CD14-positive monocyte (primary cell): ENCODE data around the gene SOWAHC. TPM values are rescaled to one million over a fixed set of nuclear protein-coding genes. Genes with fewer than 3 reads are reported as not detected.
A peak's percentile ranks its signal among the peaks of the same experiment; 100 is the strongest.

Experiments
- DNase-seq, 3 donors: peaks; one replicate each; pipeline ENCODE4 v3.0.0-alpha.2; 2011 to 2022
- H2AFZ ChIP-seq: 2 replicates; pipeline ENCODE4 v1.6.0; 2012; ENCODE audit warnings: mild to moderate bottlenecking, low read depth, low read length, inconsistent platforms; ENCODE audit not compliant: insufficient read depth, poor library complexity, severe bottlenecking
- H3K27ac ChIP-seq, 2 donors: 1 replicate in 1 of 2; 2 replicates in 1 of 2; pipeline ENCODE4 v1.5.1; 2012 to 2013; ENCODE audit warnings: low read length in 2 of 2, control low read depth in 1 of 2, inconsistent platforms in 1 of 2, low read depth in 1 of 2, mild to moderate bottlenecking in 1 of 2
- H3K27me3 ChIP-seq, 2 donors: one replicate each; pipeline versions ENCODE4 v1.6.0 to v1.6.1; 2011 to 2013; ENCODE audit warnings: low read length in 2 of 2; ENCODE audit not compliant: control insufficient read depth in 2 of 2, insufficient read depth in 2 of 2
- H3K36me3 ChIP-seq, 2 donors: replicated peaks in 1 of 2; 1 replicate in 1 of 2; 2 replicates in 1 of 2; pipeline versions ENCODE4 v1.5.1 to v1.6.1; 2012 to 2013; ENCODE audit warnings: low read length in 2 of 2, control low read depth in 1 of 2, inconsistent platforms in 1 of 2, mild to moderate bottlenecking in 1 of 2; ENCODE audit not compliant: insufficient read depth in 2 of 2, control insufficient read depth in 1 of 2
- H3K4me1 ChIP-seq, 2 donors: 1 replicate in 1 of 2; 2 replicates in 1 of 2; pipeline versions ENCODE4 v1.5.1 to v1.6.1; 2012 to 2013; ENCODE audit warnings: low read length in 2 of 2, control low read depth in 1 of 2, inconsistent platforms in 1 of 2, mild to moderate bottlenecking in 1 of 2, moderate library complexity in 1 of 2; ENCODE audit not compliant: insufficient read depth in 2 of 2, control insufficient read depth in 1 of 2
- H3K4me2 ChIP-seq: replicated peaks from 2 replicates; pipeline ENCODE3; 2012; ENCODE audit warnings: low read length, moderate library complexity, mild to moderate bottlenecking; ENCODE audit not compliant: poor library complexity, severe bottlenecking; ENCODE audit errors: extremely low read depth
- H3K4me3 ChIP-seq, 3 experiments: fragments of 200-600 bp in 1 of 3; sonication (generic) in 1 of 3; replicated peaks in 1 of 3; 1 replicate in 2 of 3; 2 replicates in 1 of 3; pipeline ENCODE4 v1.5.1; 2011 to 2013; ENCODE audit warnings: low read length in 3 of 3, mild to moderate bottlenecking in 3 of 3, control low read depth in 2 of 3, low read depth in 2 of 3, inconsistent platforms in 1 of 3, moderate library complexity in 1 of 3
- H3K79me2 ChIP-seq: 2 replicates; pipeline ENCODE4 v1.6.0; 2012; ENCODE audit warnings: mild to moderate bottlenecking, control low read depth, inconsistent platforms, low read length, moderate library complexity; ENCODE audit not compliant: insufficient read depth
- H3K9ac ChIP-seq: 2 replicates; pipeline ENCODE4 v1.6.0; 2017; ENCODE audit warnings: low read length, mild to moderate bottlenecking; ENCODE audit not compliant: insufficient read depth, poor library complexity, severe bottlenecking
- H3K9me3 ChIP-seq, 2 donors: replicated peaks in 1 of 2; 1 replicate in 1 of 2; 2 replicates in 1 of 2; pipeline versions ENCODE4 v1.5.1 to v1.6.1; 2012 to 2013; ENCODE audit warnings: low read length in 2 of 2, control low read depth in 1 of 2; ENCODE audit not compliant: control insufficient read depth in 1 of 2, insufficient read depth in 1 of 2
- H4K20me1 ChIP-seq: 2 replicates; pipeline ENCODE4 v1.6.0; 2012; ENCODE audit warnings: mild to moderate bottlenecking, low read length, control low read depth, moderate library complexity; ENCODE audit not compliant: insufficient read depth
- H3K27ac Mint-ChIP-seq, 7 donors: one replicate each; pipeline ENCODE4 v1.8.0; 2020; ENCODE audit warnings: mild to moderate bottlenecking in 7 of 7, mixed read lengths in 7 of 7, moderate library complexity in 6 of 7, inconsistent platforms in 2 of 7
- H3K27me3 Mint-ChIP-seq, 3 donors: one replicate each; pipeline ENCODE4 v1.8.0; 2021 to 2022; ENCODE audit warnings: low read depth in 3 of 3, mild to moderate bottlenecking in 3 of 3, mixed read lengths in 3 of 3, moderate library complexity in 3 of 3, inconsistent platforms in 1 of 3
- H3K36me3 Mint-ChIP-seq, 2 donors: one replicate each; pipeline ENCODE4 v1.8.0; 2020; ENCODE audit warnings: mixed read lengths in 2 of 2, inconsistent platforms in 1 of 2, mild to moderate bottlenecking in 1 of 2
- H3K4me1 Mint-ChIP-seq: one replicate; pipeline ENCODE4 v1.8.0; 2020; ENCODE audit warnings: mild to moderate bottlenecking, mixed read lengths
- H3K4me3 Mint-ChIP-seq, 2 donors: one replicate each; pipeline ENCODE4 v1.8.0; 2020; ENCODE audit warnings: mild to moderate bottlenecking in 2 of 2, mixed read lengths in 2 of 2, moderate library complexity in 1 of 2
- H3K9me3 Mint-ChIP-seq, 7 donors: one replicate each; pipeline ENCODE4 v1.8.0; 2020 to 2022; ENCODE audit warnings: mixed read lengths in 7 of 7, mild to moderate bottlenecking in 6 of 7, moderate library complexity in 6 of 7, inconsistent platforms in 2 of 7
- CTCF ChIP-seq: fragments of 200-600 bp; IDR thresholded peaks from one replicate; pipeline ENCODE4 v1.8.0; 2022; ENCODE audit warnings: antibody characterized with exemption, mild to moderate bottlenecking
- WGBS: methylation state at CpG from one replicate; pipeline ENCODE4 v1.1.5; 2013; ENCODE audit warnings: missing lambda C conversion rate; ENCODE audit not compliant: insufficient coverage; 5-methylcytosine and 5-hydroxymethylcytosine counted together
- intact Hi-C, 2 donors: fragments of 100-400 bp; cut with micrococcal nuclease; formaldehyde crosslinking; loops; one replicate each; pipeline versions ENCODE4 v1.15.0 to v1.15.1; 2023
- polyA plus RNA-seq, 3 donors: library from polyadenylated mRNA; depleted of rRNA in 1 of 3; unstranded in 2 of 3; stranded (reverse) in 1 of 3; fragments of 300-500 nt in 2 of 3; fragments of >200 nt in 1 of 3; fragmentation: Illumina TruSeq in 2 of 3; gene quantifications; 1 replicate in 2 of 3; 2 replicates in 1 of 3; pipeline ENCODE4 v1.2.3, GENCODE V29; 2012 to 2021

The SOWAHC gene
- polyA plus RNA-seq, 3 donors = 1.1 to 3.4 (median 2.7) TPM

- H3K4me3 Mint-ChIP-seq = peak overlapping the region in 1 of 2 donors; percentile 19
- Histone ChIP-seq H3K9ac (no peak overlapping the region), H4K20me1 (no peaks in the 10 kb centered on the region), H3K4me3 (no peak overlapping the region), H3K9me3 (no peaks in the 10 kb centered on the region), H3K36me3 (no peaks in the 10 kb centered on the region), H3K4me2 (no peak overlapping the region), H3K27ac (no peak overlapping the region), H3K79me2 (no peaks in the 10 kb centered on the region), H2AFZ (no peak overlapping the region), H3K4me1 (no peaks in the 10 kb centered on the region), H3K27me3 (peaks cover 5 to 7% of the 10 kb centered on the region in 2 donors)
- no peaks in the 10 kb centered on the region for H3K4me1 Mint-ChIP-seq
- intact Hi-C loops = loop anchor here in 1 of 2 donors (5.0 kb wide), 1 partner anchor 116 kb away; no protein-coding TSS in a partner anchor
- H3K27ac Mint-ChIP-seq = no peak overlapping the region
- TF ChIP-seq CTCF = no peak
- peaks cover 0 to 3% (median 0%) of the 10 kb centered on the region in 7 donors for H3K9me3 Mint-ChIP-seq
- WGBS = 83% methylated on average over 3 of the region's 4 CpGs
- peaks cover 13 to 22% (median 20%) of the 10 kb centered on the region in 3 donors for H3K27me3 Mint-ChIP-seq
- H3K36me3 Mint-ChIP-seq = no peaks in the 10 kb centered on the region
- no peak for DNase-seq
Observed at GRCh38 chr2:109663721-109664120, 49.6 kb downstream of the SOWAHC start.

- H3K27me3 Mint-ChIP-seq = peaks cover 11 to 18% (median 14%) of the 10 kb centered on the region in 3 donors
- WGBS = no CpG with 5 or more reads among the region's 1 CpG
Observed at GRCh38 chr2:109666466-109666865, 52.3 kb downstream of the SOWAHC start.

More at GRCh38 chr2:109666466-109666865, 52.3 kb downstream of the SOWAHC start:
- no peaks in the 10 kb centered on the region for H3K4me1 Mint-ChIP-seq
- TF ChIP-seq CTCF = no peak
- peaks cover 0 to 2% (median 0%) of the 10 kb centered on the region in 7 donors for H3K9me3 Mint-ChIP-seq
- H3K9ac ChIP-seq = no peak overlapping the region
- H3K9me3 ChIP-seq = no peaks in the 10 kb centered on the region
- no peak overlapping the region for H3K27ac Mint-ChIP-seq
- H3K27me3 ChIP-seq = peaks cover 5 to 7% of the 10 kb centered on the region in 2 donors
- H3K4me2 ChIP-seq = no peak overlapping the region
- H3K4me3 Mint-ChIP-seq = no peak overlapping the region
- H3K36me3 ChIP-seq = no peaks in the 10 kb centered on the region
- H3K79me2 ChIP-seq = no peaks in the 10 kb centered on the region
- H3K27ac ChIP-seq = no peak overlapping the region
- intact Hi-C loops = no loop called here
- no peaks in the 10 kb centered on the region for H3K4me1 ChIP-seq
- H3K4me3 ChIP-seq = no peak overlapping the region
- no peak for DNase-seq
- H2AFZ ChIP-seq = no peak overlapping the region
- no peaks in the 10 kb centered on the region for H3K36me3 Mint-ChIP-seq
- H4K20me1 ChIP-seq = no peaks in the 10 kb centered on the region

Other genes with a start within 250 kb of the SOWAHC start
- 1 to 10 TPM; 4.2 to 6.8 (median 4.4) TPM for gene SEPTIN10, start 398 bp upstream of the SOWAHC start, polyA plus RNA-seq
- 1 to 10 TPM in 1 of 3 donors, under 1 TPM in 2; 0.40 to 6.6 (median 0.58) TPM for gene RGPD5, start 179.9 kb downstream of the SOWAHC start, polyA plus RNA-seq